Measurements from ENCODE around the gene CHRNA7. TPM values are rescaled to one million over a fixed set of nuclear protein-coding genes. Genes with fewer than 3 reads are reported as not detected.

Gene CHRNA7
- total and polyA plus RNA-seq, 9 of the 15 experiments (the other 6 are each of a cell fraction or from before 2014, with no cell fraction given) = 0.04 TPM; not detected in 8

DNA sequence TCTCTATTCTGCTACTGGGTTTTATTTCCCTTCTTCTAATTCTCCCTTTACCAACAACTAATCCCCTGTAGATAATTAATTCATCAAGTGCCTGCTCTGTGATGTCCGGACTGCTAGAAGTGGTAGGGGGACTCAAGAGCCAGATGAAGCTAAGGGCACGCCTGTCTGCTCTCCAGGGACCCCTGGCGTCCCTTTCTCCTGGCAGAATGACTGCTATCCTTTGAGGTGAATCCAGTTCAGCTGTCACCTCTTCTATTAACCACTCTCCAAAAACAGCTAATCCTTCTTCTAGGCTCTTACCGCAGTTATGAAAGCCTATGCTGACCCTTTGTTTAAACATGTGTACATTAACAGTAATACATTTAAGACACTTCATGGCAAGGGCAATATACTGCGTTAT, 1.4 kb upstream of the CHRNA7 start:
- in situ Hi-C loops (cut with MboI) = no loop called here

DNA sequence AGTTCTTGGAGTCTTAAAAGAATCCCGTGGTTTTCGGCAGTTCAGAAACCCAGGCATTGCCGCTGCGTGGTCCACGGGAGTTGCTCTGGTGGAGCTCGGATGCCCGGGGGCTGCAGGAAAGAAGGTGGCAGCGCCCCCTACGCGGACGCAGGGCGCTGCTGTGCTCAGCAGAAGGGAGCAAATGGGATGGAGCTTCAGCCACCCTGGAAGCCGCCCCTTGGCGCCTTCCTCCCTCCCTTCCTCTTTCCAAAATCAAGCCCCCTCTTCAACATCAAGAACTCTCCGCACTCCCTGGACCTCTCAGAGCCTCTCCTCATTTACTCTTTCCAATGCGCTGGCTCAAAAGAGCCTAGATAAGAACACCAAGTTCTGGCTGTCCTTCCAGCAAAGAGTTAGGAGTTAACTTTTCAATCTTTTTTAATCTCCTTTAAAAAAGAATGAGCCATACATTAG, 880 bp upstream of the CHRNA7 start:
- Histone ChIP-seq H2AFZ (ENCODE audit: low read depth, low read length) (no peak overlapping the region), H3K4me2 (ENCODE audit: insufficient read depth, low read length) (no peak overlapping the region)
- BruUV-seq (replicated peaks) = no TSS peak

More for the DNA sequence above, 1.4 kb upstream of the CHRNA7 start:
- FAIRE-seq = no peak
- 5% methylated on average over 5 of the region's 5 CpGs for WGBS (ENCODE audit: insufficient coverage, low coverage, missing lambda C conversion rate)
- intact Hi-C loops (cut with micrococcal nuclease) = no loop called here
- Histone ChIP-seq H3K79me2 (ENCODE audit: control insufficient read depth, insufficient read depth, low read length) (no peaks in the 10 kb centered on the region), H3K9me1 (ENCODE audit: control insufficient read depth, insufficient read depth, low read length) (no peaks in the 10 kb centered on the region), H2AFZ (ENCODE audit: low read depth, low read length) (no peak overlapping the region), H4K20me1 (replicated peaks; ENCODE audit: control insufficient read depth, insufficient read depth, low read length) (0 out of 2 replicates have a peak, but pooled peaks cover 3% of the 10 kb centered on the region), H3K4me3 (no peak overlapping the region), H3K4me2 (ENCODE audit: insufficient read depth, low read length) (no peak overlapping the region), H3K27me3 (ENCODE audit: control insufficient read depth in 2 of 2, insufficient read depth in 2 of 2, low read length in 2 of 2) (peaks cover 8 to 28% of the 10 kb centered on the region in 2 experiments; a peak in 4 of 5 replicates), H3K27ac (ENCODE audit: extremely low read depth, low read depth, low read length) (no peak overlapping the region), H3K9me3 (replicated peaks; ENCODE audit: control insufficient read depth, insufficient read depth, low read depth, low read length) (no peaks in the 10 kb centered on the region), H3K36me3 (ENCODE audit: control insufficient read depth, insufficient read depth, low read length) (no peaks in the 10 kb centered on the region), H3K4me1 (replicated peaks in 1 of 2; ENCODE audit: control insufficient read depth in 2 of 2, insufficient read depth in 2 of 2, low read length in 2 of 2) (peaks cover 0 to 13% of the 10 kb centered on the region in 2 experiments; a peak in 2 of 5 replicates), H3K9ac (ENCODE audit: insufficient read depth in 1 of 2, low read depth in 2 of 2, low read length in 2 of 2) (no peak overlapping the region)
- DNase-seq (ENCODE audit: extremely low read depth in 1 of 4, low spot score in 3 of 4) = no peak
- ATAC-seq = no peak
- ChIA-PET POLR2A (interaction anchor here (1.0 kb wide), 1 partner anchor 11 kb away, joined by 4 read pairs; no protein-coding TSS in a partner anchor), CTCF (ENCODE audit: low intra/inter-chr PET ratio) (no interaction called here)
- no peak for TF ChIP-seq RBM22 (IDR thresholded peaks at IDR 0.05; ENCODE audit: low read depth, low read length, poor library complexity, severe bottlenecking)
- no TSS peak for BruUV-seq (replicated peaks)

More for the DNA sequence above, 880 bp upstream of the CHRNA7 start:
- Histone ChIP-seq H3K36me3 (ENCODE audit: control insufficient read depth, insufficient read depth, low read length) (no peaks in the 10 kb centered on the region), H3K4me1 (replicated peaks in 1 of 2; ENCODE audit: control insufficient read depth in 2 of 2, insufficient read depth in 2 of 2, low read length in 2 of 2) (peaks cover 0 to 13% of the 10 kb centered on the region in 2 experiments; a peak in 2 of 5 replicates), H3K9ac (ENCODE audit: insufficient read depth in 1 of 2, low read depth in 2 of 2, low read length in 2 of 2) (no peak overlapping the region), H3K9me1 (ENCODE audit: control insufficient read depth, insufficient read depth, low read length) (no peaks in the 10 kb centered on the region), H3K9me3 (replicated peaks; ENCODE audit: control insufficient read depth, insufficient read depth, low read depth, low read length) (no peaks in the 10 kb centered on the region), H3K27ac (ENCODE audit: extremely low read depth, low read depth, low read length) (no peak overlapping the region), H3K27me3 (ENCODE audit: control insufficient read depth in 2 of 2, insufficient read depth in 2 of 2, low read length in 2 of 2) (peaks cover 8 to 28% of the 10 kb centered on the region in 2 experiments; a peak in 4 of 5 replicates), H3K4me3 (no peak overlapping the region), H4K20me1 (replicated peaks; ENCODE audit: control insufficient read depth, insufficient read depth, low read length) (0 out of 2 replicates have a peak, but pooled peaks cover 3% of the 10 kb centered on the region), H3K79me2 (ENCODE audit: control insufficient read depth, insufficient read depth, low read length) (no peaks in the 10 kb centered on the region)
- WGBS (ENCODE audit: insufficient coverage, low coverage, missing lambda C conversion rate) = 10% methylated on average over 16 of the region's 16 CpGs
- TF ChIP-seq U2AF2 (optimal IDR thresholded peaks at IDR 0.05; ENCODE audit: low read depth, low read length) (no peak), CTCF (IDR thresholded peaks at IDR 0.05 in 2 of 3, conservative IDR thresholded peaks at IDR 0.05 in 1 of 3; ENCODE audit: insufficient read depth in 2 of 3, low read depth in 1 of 3, low read length in 3 of 3) (0 out of 6 replicates have a peak, but pooled peaks of 1 of the 3 experiments have one; percentile 16)
- CTCF ChIA-PET (ENCODE audit: low intra/inter-chr PET ratio) = no interaction called here
- FAIRE-seq = no peak
- DNase-seq (ENCODE audit: extremely low read depth in 1 of 4, low spot score in 3 of 4) = no peak
- POLR2A ChIA-PET = interaction anchor here (1.0 kb wide), 1 partner anchor 12 kb away, joined by 4 read pairs; no protein-coding TSS in a partner anchor
- peak; percentile 23; the same call in 1 of the 3 replicates for ATAC-seq
- in situ Hi-C loops (cut with MboI) (no loop called here), intact Hi-C loops (cut with micrococcal nuclease) (no loop called here)

Measured in K562 (cell line).